K562 (cell line): ENCODE measurements around the gene TULP4. TPM values are rescaled to one million over a fixed set of nuclear protein-coding genes. Genes with fewer than 3 reads are reported as not detected.
A peak's percentile ranks its signal among the peaks of the same experiment; 100 is the strongest.

Experiments
- BCL6 ChIP-seq: fragments of 250-450 bp; sonication (Bioruptor Pico); IDR thresholded peaks from 2 replicates; pipeline ENCODE4 v1.4.0; 2020
- CC2D1A ChIP-seq: fragments of 450-650 bp; IDR thresholded peaks from 2 replicates; pipeline ENCODE4 v1.6.1; 2017; ENCODE audit warnings: mild to moderate bottlenecking
- CREM ChIP-seq: IDR thresholded peaks from 2 replicates; pipeline ENCODE4 v1.6.1; 2014; ENCODE audit warnings: antibody characterized with exemption, low read depth
- DPF2 ChIP-seq: fragments of 450-650 bp; IDR thresholded peaks from 2 replicates; pipeline ENCODE4 v1.6.1; 2016
- FUS ChIP-seq: fragments of 200-400 bp; formaldehyde crosslinking; optimal IDR thresholded peaks from 2 replicates; pipeline ENCODE3; 2017; ENCODE audit warnings: low read depth, low read length
- HNRNPK ChIP-seq: fragments of 200-400 bp; formaldehyde crosslinking; IDR thresholded peaks from one replicate; pipeline ENCODE4 v1.6.1; 2018; ENCODE audit warnings: mild to moderate bottlenecking, low read depth, low read length; ENCODE audit not compliant: poor library complexity, severe bottlenecking
- JUND ChIP-seq, 2 experiments: IDR thresholded peaks; 2 replicates in 1 of 2; 3 replicates in 1 of 2; pipeline ENCODE4 v1.6.1; 2011; ENCODE audit warnings: borderline replicate concordance in 2 of 2, low read depth in 2 of 2, low read length in 2 of 2, improper control_type of control experiment in 1 of 2, missing biosample characterization in 1 of 2, missing genetic modification characterization in 1 of 2, missing genetic modification reagents in 1 of 2
- KDM2B ChIP-seq: fragments of 250-450 bp; sonication (Bioruptor Pico); IDR thresholded peaks from 2 replicates; pipeline ENCODE4 v1.8.0; 2021; ENCODE audit warnings: mild to moderate bottlenecking, moderate library complexity
- MNT ChIP-seq, 2 experiments: fragments of 450-650 bp; conservative IDR thresholded peaks; 2 replicates each; pipeline ENCODE4 v1.6.1; 2017; ENCODE audit warnings: mild to moderate bottlenecking in 2 of 2, moderate library complexity in 2 of 2
- NR3C1 ChIP-seq: sonication (generic); formaldehyde crosslinking; IDR thresholded peaks from 2 replicates; pipeline ENCODE4 v1.8.1; 2022; ENCODE audit warnings: missing genetic modification reagents
- POLR2G ChIP-seq: fragments of 200-400 bp; formaldehyde crosslinking; IDR thresholded peaks from 2 replicates; pipeline ENCODE4 v1.6.1; 2017; ENCODE audit warnings: low read depth, mild to moderate bottlenecking, antibody characterized with exemption, low read length, moderate library complexity
- PRMT5 ChIP-seq: sonication (generic); formaldehyde crosslinking; IDR thresholded peaks from 2 replicates; pipeline ENCODE4 v1.5.0; 2020; ENCODE audit warnings: missing genetic modification reagents
- SMAD3 ChIP-seq: fragments of 450-650 bp; formaldehyde crosslinking; conservative IDR thresholded peaks from 2 replicates; pipeline ENCODE4 v1.4.0; 2020; ENCODE audit warnings: mild to moderate bottlenecking
- SRSF9 ChIP-seq: fragments of 200-400 bp; formaldehyde crosslinking; IDR thresholded peaks from 2 replicates; pipeline ENCODE4 v1.6.1; 2017; ENCODE audit warnings: low read depth, low read length, borderline replicate concordance
- TAF15 ChIP-seq: fragments of 200-400 bp; formaldehyde crosslinking; IDR thresholded peaks from 2 replicates; pipeline ENCODE4 v1.6.1; 2017; ENCODE audit warnings: mild to moderate bottlenecking, low read depth, low read length, moderate library complexity
- ZNF121 ChIP-seq: sonication (generic); formaldehyde crosslinking; conservative IDR thresholded peaks from 2 replicates; pipeline ENCODE4 v1.8.0; 2022; ENCODE audit warnings: missing genetic modification reagents
- ZNF165 ChIP-seq: fragments of 250-450 bp; sonication (Bioruptor Pico); IDR thresholded peaks from 2 replicates; pipeline ENCODE4 v1.4.0; 2020; ENCODE audit warnings: borderline replicate concordance
- ZNF41 ChIP-seq: fragments of 250-450 bp; sonication (Bioruptor Pico); conservative IDR thresholded peaks from 2 replicates; pipeline ENCODE4 v1.4.0; 2020; ENCODE audit warnings: mild to moderate bottlenecking
- polyA plus RNA-seq, 8 experiments: library from polyadenylated mRNA; depleted of rRNA in 4 of 8; stranded (reverse) in 5 of 8; unstranded in 3 of 8; fragments of >200 nt; fragmentation: Nextera tagmentation in 2 of 8; fragmentation: Illumina TruSeq in 1 of 8; extraction: Ambion mirVana in 2 of 8; extraction: Trizol in 1 of 8; gene quantifications; 2 replicates each; pipeline versions ENCODE4 v1.2.1 to v1.2.3, GENCODE V29; 2011 to 2014; ENCODE audit warnings: inconsistent platforms in 1 of 8, missing spikeins in 1 of 8
- total RNA-seq, 7 experiments: library from RNA; depleted of rRNA in 6 of 7; stranded (reverse); fragments of >200 nt in 6 of 7; fragmentation: Illumina TruSeq in 2 of 7; extraction: Trizol in 2 of 7; gene quantifications; 2 replicates each; pipeline versions ENCODE4 v1.2.1 to v1.2.3, GENCODE V29; 2011 to 2021; ENCODE audit warnings: low replicate concordance in 1 of 7
- TF ChIP-seq, protein P1 (sequence below): sonication (generic); formaldehyde crosslinking; IDR thresholded peaks from 2 replicates; pipeline ENCODE4 v1.8.0; 2022; ENCODE audit warnings: missing genetic modification reagents, mild to moderate bottlenecking, moderate library complexity, borderline replicate concordance
- TF ChIP-seq, protein P2 (sequence below): fragments of 450-650 bp; IDR thresholded peaks from 2 replicates; pipeline ENCODE4 v1.6.1; 2016; ENCODE audit warnings: borderline replicate concordance
- TF ChIP-seq, protein P3 (sequence below): fragments of 200-400 bp; formaldehyde crosslinking; IDR thresholded peaks from 2 replicates; pipeline ENCODE4 v1.6.1; 2017; ENCODE audit warnings: mild to moderate bottlenecking, low read depth, low read length, moderate library complexity

TULP4 gene
- total and polyA plus RNA-seq, 9 of the 15 experiments (the other 6 are each of a cell fraction or from before 2014, with no cell fraction given) = 1.2 to 50.4 (median 11.0) TPM

- TF ChIP-seq ZNF165 = no peak
- no peak for TF ChIP-seq SMAD3 (CRISPR knock-in tag)
- TF ChIP-seq KDM2B (CRISPR knock-in tag) = 0 out of 2 replicates have a peak, but pooled peaks have one; percentile 76
- 0 out of 2 replicates have a peak, but pooled peaks have one; percentile 6 for TF ChIP-seq ZNF121
- TF ChIP-seq TAF15 = no peak
- TF ChIP-seq SRSF9 = no peak
- TF ChIP-seq CC2D1A = no peak
- 0 out of 2 replicates have a peak, but pooled peaks have one; percentile 47 for TF ChIP-seq NR3C1 (CRISPR knock-in tag)
- TF ChIP-seq, protein P1, sequence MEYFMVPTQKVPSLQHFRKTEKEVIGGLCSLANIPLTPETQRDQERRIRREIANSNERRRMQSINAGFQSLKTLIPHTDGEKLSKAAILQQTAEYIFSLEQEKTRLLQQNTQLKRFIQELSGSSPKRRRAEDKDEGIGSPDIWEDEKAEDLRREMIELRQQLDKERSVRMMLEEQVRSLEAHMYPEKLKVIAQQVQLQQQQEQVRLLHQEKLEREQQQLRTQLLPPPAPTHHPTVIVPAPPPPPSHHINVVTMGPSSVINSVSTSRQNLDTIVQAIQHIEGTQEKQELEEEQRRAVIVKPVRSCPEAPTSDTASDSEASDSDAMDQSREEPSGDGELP = peak; percentile 23
- peak; percentile 66 for TF ChIP-seq DPF2
- no peak for TF ChIP-seq BCL6 (CRISPR knock-in tag)
- peak; percentile 98 for TF ChIP-seq POLR2G
- no peak for TF ChIP-seq ZNF41 (CRISPR knock-in tag)
- no peak for TF ChIP-seq PRMT5 (CRISPR knock-in tag)
- peak; percentile 24; the same call in 1 of the 2 replicates for TF ChIP-seq JUND (IDR thresholded peaks at IDR 0.05; ENCODE audit: borderline replicate concordance, low read depth, low read length)
- peak; percentile 26; the same call in 1 of the 3 replicates for TF ChIP-seq JUND (tag; IDR thresholded peaks at IDR 0.05; ENCODE audit: borderline replicate concordance, low read depth, low read length)
- no peak for TF ChIP-seq HNRNPK
- TF ChIP-seq CREM = peak; percentile 99
- no peak for TF ChIP-seq FUS
- TF ChIP-seq, protein P2, sequence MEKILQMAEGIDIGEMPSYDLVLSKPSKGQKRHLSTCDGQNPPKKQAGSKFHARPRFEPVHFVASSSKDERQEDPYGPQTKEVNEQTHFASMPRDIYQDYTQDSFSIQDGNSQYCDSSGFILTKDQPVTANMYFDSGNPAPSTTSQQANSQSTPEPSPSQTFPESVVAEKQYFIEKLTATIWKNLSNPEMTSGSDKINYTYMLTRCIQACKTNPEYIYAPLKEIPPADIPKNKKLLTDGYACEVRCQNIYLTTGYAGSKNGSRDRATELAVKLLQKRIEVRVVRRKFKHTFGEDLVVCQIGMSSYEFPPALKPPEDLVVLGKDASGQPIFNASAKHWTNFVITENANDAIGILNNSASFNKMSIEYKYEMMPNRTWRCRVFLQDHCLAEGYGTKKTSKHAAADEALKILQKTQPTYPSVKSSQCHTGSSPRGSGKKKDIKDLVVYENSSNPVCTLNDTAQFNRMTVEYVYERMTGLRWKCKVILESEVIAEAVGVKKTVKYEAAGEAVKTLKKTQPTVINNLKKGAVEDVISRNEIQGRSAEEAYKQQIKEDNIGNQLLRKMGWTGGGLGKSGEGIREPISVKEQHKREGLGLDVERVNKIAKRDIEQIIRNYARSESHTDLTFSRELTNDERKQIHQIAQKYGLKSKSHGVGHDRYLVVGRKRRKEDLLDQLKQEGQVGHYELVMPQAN = 0 out of 2 replicates have a peak, but pooled peaks have one; percentile 5
- TF ChIP-seq MNT (conservative IDR thresholded peaks at IDR 0.05) = peak; percentile 72 to 93
- TF ChIP-seq, protein P3, sequence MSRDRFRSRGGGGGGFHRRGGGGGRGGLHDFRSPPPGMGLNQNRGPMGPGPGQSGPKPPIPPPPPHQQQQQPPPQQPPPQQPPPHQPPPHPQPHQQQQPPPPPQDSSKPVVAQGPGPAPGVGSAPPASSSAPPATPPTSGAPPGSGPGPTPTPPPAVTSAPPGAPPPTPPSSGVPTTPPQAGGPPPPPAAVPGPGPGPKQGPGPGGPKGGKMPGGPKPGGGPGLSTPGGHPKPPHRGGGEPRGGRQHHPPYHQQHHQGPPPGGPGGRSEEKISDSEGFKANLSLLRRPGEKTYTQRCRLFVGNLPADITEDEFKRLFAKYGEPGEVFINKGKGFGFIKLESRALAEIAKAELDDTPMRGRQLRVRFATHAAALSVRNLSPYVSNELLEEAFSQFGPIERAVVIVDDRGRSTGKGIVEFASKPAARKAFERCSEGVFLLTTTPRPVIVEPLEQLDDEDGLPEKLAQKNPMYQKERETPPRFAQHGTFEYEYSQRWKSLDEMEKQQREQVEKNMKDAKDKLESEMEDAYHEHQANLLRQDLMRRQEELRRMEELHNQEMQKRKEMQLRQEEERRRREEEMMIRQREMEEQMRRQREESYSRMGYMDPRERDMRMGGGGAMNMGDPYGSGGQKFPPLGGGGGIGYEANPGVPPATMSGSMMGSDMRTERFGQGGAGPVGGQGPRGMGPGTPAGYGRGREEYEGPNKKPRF = no peak
Measured at GRCh38 chr6:158559895-158560835, 247.9 kb downstream of the TULP4 start, which contains the start of gene TMEM181 (continued).
